Epithelial cell of esophagus (primary cell): ENCODE measurements around the gene DLGAP5.
A peak's percentile ranks its signal among the peaks of the same experiment; 100 is the strongest.

Experiments used
- DNase-seq: peaks from one replicate; pipeline ENCODE4 v3.0.0; 2010; ENCODE audit warnings: low read depth
- H3K4me3 ChIP-seq: 2 replicates; pipeline ENCODE4 v1.5.1; 2011; ENCODE audit warnings: mild to moderate bottlenecking, low read length, control low read depth
- TF ChIP-seq, protein P1 (sequence below): IDR thresholded peaks from 2 replicates; pipeline ENCODE4 v1.5.1; 2011; ENCODE audit warnings: low read depth, mild to moderate bottlenecking, low read length, control low read depth, inconsistent platforms; ENCODE audit not compliant: insufficient read depth; ENCODE audit errors: missing control alignments

DLGAP5 gene

DNA sequence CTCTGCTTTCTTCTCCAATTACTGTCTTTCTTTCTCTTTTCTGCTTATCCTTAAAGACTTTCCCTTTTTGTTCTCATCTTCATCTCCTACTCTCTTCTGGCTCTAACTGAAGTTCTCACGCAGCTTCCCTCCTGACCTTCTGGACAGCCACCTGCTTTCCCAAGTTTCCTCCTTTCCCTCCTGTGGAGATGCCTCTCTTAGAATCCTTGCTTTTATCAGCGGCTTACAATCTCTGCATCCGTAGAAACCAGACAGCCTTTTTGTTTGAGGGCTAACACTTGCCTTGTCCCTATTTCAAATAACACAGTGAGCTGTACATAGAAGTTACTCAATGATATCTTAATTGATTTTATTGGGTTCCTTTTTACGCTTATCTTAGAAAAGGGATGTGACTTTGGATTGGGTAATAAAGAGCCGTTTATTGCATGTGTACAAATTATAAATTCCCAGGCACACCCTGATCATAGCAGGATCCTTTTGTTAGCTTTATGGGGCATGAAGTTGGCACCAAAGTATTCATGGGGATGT is 64.4 kb downstream of the DLGAP5 start:
- no peak for DNase-seq
- no peak overlapping the region for H3K4me3 ChIP-seq
- TF ChIP-seq, protein P1, sequence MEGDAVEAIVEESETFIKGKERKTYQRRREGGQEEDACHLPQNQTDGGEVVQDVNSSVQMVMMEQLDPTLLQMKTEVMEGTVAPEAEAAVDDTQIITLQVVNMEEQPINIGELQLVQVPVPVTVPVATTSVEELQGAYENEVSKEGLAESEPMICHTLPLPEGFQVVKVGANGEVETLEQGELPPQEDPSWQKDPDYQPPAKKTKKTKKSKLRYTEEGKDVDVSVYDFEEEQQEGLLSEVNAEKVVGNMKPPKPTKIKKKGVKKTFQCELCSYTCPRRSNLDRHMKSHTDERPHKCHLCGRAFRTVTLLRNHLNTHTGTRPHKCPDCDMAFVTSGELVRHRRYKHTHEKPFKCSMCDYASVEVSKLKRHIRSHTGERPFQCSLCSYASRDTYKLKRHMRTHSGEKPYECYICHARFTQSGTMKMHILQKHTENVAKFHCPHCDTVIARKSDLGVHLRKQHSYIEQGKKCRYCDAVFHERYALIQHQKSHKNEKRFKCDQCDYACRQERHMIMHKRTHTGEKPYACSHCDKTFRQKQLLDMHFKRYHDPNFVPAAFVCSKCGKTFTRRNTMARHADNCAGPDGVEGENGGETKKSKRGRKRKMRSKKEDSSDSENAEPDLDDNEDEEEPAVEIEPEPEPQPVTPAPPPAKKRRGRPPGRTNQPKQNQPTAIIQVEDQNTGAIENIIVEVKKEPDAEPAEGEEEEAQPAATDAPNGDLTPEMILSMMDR: no peak

DNA sequence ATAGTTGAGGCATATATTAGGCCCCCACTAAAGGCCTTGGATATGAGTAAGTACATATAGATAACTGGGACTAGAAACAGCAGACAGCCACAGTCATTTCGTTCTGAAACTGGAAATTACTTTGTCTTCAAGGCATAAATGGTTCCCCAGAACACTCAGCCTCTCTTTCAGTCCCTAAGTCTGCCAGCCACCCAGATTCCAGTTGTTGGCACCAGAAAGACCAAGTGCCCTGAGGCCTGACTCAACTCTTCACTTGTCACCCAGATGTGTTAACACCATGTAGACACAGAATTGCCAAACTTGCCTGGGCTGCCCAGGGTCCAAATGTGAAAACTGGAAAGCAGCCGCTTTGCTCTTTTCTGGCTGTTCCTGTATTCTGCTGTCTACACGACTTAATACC is 65.4 kb downstream of the DLGAP5 start:
- no peak overlapping the region for H3K4me3 ChIP-seq
- DNase-seq: no peak
- TF ChIP-seq, protein P1: no peak

DNA sequence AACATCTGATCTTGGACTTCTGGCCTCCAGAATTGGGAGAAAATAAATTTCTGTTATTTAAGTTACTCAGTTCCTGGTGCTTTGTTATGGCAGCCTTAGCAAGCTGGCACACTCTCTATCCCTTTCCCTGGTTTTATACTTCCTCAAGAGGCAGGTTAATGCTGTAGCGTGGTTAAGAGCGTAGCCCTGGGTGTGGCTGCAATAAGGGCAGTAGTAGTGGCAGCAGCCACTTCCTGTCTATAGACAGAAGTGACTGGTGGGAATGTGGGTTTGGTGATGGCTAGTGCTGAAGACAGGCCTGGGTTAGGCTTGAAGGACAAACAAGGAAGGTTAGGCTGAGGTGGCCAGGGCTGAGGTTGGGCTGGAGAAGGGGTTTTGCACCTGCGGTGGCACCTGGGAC is 66.0 kb downstream of the DLGAP5 start:
- H3K4me3 ChIP-seq: no peak overlapping the region
- DNase-seq: no peak
- TF ChIP-seq, protein P1: no peak

DNA sequence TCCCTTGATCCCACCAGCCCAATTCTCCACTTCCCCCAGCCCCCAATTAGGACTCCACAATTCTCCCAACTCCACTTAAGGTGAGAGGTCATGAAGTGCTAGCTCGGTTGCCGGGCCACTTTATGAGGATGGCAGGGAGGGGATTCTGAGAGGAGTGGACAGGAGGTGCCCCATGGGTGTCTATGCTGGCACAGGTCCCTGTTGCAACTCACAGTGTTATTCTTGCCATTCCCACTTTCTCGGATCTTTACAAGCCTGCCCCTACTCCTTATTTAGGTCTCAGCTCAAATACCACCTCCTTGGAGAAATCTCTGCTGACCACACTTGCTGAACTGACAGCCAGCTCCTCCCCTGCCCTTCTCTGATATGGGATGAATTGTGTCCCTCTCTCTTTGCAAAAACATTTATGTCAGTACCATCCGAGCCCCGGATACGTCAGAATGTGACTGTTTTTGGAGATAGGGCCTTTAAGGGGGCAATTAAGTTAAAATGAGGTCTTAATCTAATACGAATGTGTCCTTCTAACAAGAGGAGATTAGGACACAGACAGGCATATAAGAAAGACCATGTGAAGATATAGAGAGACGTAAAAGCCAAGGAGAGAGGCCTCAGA is 66.5 kb downstream of the DLGAP5 start:
- no peak for DNase-seq
- H3K4me3 ChIP-seq: no peak overlapping the region
- TF ChIP-seq, protein P1: no peak

DNA sequence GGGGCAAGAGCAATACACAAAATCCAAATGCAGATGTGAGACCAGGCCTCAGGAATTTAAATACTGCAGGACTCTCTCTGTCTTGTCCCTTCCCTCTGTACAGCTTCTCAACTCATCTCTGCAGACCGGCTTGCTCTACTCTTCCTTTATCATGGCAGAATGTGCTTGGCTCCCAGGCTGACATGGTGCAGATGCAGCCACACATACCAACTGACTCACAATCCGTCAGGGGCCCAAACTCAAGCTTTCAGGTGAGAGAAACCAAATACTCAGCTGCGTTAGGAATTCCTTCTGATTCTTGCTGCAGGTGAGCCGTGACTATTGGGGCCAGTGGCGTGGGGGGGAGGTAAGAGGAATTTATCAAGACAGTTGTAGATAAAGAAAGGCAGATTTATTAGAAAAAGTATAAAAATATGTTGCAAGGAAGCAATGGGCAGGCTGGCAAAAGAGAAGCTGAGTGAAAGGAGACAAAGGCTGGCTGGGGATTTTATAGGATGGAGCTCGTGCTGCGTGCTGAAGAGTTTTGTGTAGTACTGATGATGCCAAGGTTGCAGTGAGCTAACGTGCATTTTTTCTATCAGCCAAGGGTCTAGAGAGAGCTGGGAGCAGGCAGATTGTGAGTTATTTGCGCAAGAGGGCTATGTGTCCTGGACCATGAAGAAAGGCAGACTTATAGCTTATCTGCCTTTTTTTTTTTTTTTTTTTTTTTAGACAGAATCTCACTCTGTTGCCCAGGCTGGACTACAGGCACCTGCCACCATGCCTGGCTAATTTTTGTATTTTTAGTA is 67.3 kb downstream of the DLGAP5 start:
- TF ChIP-seq, protein P1: no peak
- DNase-seq: no peak
- H3K4me3 ChIP-seq: no peak overlapping the region

DNA sequence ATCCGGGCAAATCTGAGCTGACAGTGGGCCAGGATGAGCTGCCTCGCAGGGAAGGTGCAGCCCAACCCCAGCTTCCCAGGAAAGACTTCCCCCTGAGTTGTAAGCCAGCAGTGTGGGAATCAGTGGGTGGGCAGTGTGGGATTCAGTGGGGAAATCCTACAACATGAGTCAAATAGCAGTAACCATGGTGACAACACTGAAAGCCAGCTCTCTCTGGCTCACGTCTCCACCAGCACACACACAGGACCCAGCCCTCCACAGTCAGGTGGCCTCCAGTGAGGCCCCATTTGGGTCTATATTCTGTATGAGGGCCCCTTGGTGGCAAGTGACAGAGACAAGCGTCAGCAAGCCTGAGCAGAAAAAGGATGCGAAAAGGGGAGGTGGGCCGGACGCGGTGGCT is 68.3 kb downstream of the DLGAP5 start:
- H3K4me3 ChIP-seq: no peak overlapping the region
- TF ChIP-seq, protein P1: no peak
- DNase-seq: peak; percentile 69

DNA sequence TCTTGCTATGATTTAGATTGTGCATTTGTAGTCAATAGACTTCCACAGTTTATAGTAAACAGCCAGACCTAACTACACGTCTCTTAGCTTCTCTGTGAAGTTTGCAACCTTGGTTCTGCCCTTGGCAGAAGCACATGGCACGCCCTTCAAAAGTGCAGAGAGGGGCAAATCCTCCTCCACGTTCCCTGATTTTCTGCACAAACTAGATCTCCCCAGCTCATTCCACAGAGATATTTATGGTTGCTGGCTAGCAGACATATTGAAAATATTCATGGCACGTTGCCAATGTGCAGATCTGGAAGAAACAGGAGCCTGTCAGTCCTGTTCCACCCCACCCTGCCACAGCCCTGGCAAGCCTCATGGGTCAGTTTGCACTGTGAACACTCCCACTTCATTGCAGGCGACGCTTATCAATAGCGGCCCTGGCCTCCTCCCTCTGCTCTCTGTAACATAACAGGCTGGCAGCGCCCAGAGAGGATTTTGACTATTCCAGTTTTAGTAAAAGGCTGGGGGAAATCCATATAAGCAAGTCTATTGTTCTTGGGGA is 68.9 kb downstream of the DLGAP5 start:
- peak; percentile 82 for DNase-seq
- no peak overlapping the region for H3K4me3 ChIP-seq
- TF ChIP-seq, protein P1: no peak
